ENCODE results near the gene TCN2.

- TF ChIP-seq CTCF (tag by site-specific recombination; IDR thresholded peaks at IDR 0.05) (no peak), ZNF274 (IDR thresholded peaks at IDR 0.05; ENCODE audit: low read length) (no peak), ZNF274 (tag by site-specific recombination; IDR thresholded peaks at IDR 0.05; ENCODE audit: borderline replicate concordance) (no peak)
Measured at GRCh38 chr22:30665266-30665665, 58.3 kb downstream of the TCN2 start.
